Forelimb muscle (tissue), 1 donor: ENCODE data around the gene MSL2. TPM values are rescaled to one million over a fixed set of nuclear protein-coding genes. Genes with fewer than 3 reads are reported as not detected.
"Not testable (repeated sequence)": the region's sequence is repeated elsewhere in the genome, so short reads cannot be mapped to it uniquely, and the experiment has no call there.

Experiments
- DNase-seq: peaks from one replicate; pipeline ENCODE4 v3.0.0-alpha.2; 2013; ENCODE audit warnings: low read depth
- polyA plus RNA-seq: library from polyadenylated mRNA; unstranded; fragments of 120-200 nt; gene quantifications from one replicate; pipeline ENCODE4 v1.2.1, GENCODE V29; 2013; ENCODE audit not compliant: insufficient read length

Gene MSL2
- polyA plus RNA-seq, 1 donor = 22.9 TPM

GRCh38 chr3:136193278-136194054, 2.7 kb downstream of the MSL2 start:
- DNase-seq = no peak

- no peak for DNase-seq
These were observed 3.3 kb downstream of the MSL2 start for GRCh38 chr3:136192831-136193230.

- not testable (repeated sequence) for DNase-seq
These were observed 3.9 kb downstream of the MSL2 start for GRCh38 chr3:136192195-136192594.

- no peak for DNase-seq
These were observed 6.1 kb downstream of the MSL2 start for GRCh38 chr3:136189859-136190617.

GRCh38 chr3:136189043-136189442, 7.1 kb downstream of the MSL2 start:
- DNase-seq = no peak

- no peak for DNase-seq
These were observed 8.3 kb downstream of the MSL2 start for GRCh38 chr3:136187868-136188267.

- no peak for DNase-seq
These were observed 9.3 kb downstream of the MSL2 start for GRCh38 chr3:136186846-136187245.

GRCh38 chr3:136186344-136186743, 9.8 kb downstream of the MSL2 start:
- no peak for DNase-seq

GRCh38 chr3:136184703-136185102, 11.4 kb downstream of the MSL2 start:
- DNase-seq = no peak

GRCh38 chr3:136181741-136182140, 14.4 kb downstream of the MSL2 start:
- DNase-seq = no peak

- DNase-seq = no peak
These were observed 18.3 kb downstream of the MSL2 start for GRCh38 chr3:136177876-136178275.

- DNase-seq = no peak
These were observed 22.1 kb downstream of the MSL2 start for GRCh38 chr3:136173939-136174490.

GRCh38 chr3:136171097-136171542, 25.0 kb downstream of the MSL2 start:
- DNase-seq = no peak

GRCh38 chr3:136168236-136168635, 27.9 kb downstream of the MSL2 start:
- not testable (repeated sequence) for DNase-seq

GRCh38 chr3:136166507-136166906, 29.6 kb downstream of the MSL2 start:
- DNase-seq = no peak

- not testable (repeated sequence) for DNase-seq
These were observed 32.5 kb downstream of the MSL2 start for GRCh38 chr3:136163607-136164006.

- DNase-seq = no peak
These were observed 33.8 kb downstream of the MSL2 start for GRCh38 chr3:136162322-136162721.

GRCh38 chr3:136161516-136161915, 34.6 kb downstream of the MSL2 start:
- no peak for DNase-seq

GRCh38 chr3:136152963-136153362, 43.2 kb downstream of the MSL2 start:
- DNase-seq = no peak

GRCh38 chr3:136152176-136152843, 43.8 kb downstream of the MSL2 start:
- DNase-seq = no peak

- no peak for DNase-seq
These were observed 44.9 kb downstream of the MSL2 start for GRCh38 chr3:136151219-136151618.

GRCh38 chr3:136149667-136150066, 46.5 kb downstream of the MSL2 start:
- DNase-seq = no peak
